ENCODE results near the gene NF2.

Gene NF2

DNA sequence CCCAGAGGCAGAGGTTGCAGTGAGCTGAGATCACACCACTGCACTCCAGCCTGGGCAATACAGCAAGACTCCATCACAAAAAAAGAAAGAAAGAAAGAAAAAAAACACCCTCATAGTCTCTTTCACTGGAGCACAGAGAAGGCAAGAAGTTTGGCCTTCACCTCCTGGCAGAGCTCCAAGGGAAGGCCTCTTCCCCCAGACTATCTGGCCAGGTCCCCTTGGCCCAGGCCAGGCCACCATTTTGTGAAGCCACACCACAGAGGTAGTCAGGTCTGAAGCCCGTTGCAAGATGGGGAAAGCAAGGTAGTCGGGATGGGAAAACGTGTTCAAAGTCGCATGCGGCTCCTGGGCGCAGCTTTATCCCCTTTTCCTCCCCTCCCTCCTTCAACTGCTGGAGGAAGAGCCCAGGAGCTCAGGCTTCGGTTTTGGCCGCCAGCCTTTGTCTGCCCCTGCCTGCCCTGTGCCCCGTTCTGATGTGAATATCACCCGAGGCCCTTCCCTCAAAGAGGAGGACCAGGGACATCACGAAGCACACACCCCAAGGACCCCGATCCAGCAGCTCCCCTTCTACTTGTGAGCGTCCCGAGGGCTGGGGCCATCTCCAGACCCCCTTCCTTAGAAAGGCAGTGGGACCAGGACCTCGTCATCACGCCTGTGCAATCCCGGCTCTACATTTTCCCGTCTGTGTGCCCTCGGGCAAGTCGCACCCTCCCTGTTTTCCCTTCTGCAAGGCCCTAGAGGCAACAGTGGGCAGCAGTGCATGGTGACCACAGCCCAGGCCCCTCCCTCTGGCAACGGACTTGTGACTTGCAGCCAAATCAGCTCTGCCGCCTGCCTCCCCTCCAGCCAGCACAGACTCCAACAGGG lies 134.1 kb downstream of the NF2 start:
- no peak overlapping the region for H3K4me3 ChIP-seq (ENCODE audit: low read depth, low read length)
- no peaks in the 10 kb centered on the region for H3K27me3 ChIP-seq (ENCODE audit: control insufficient read depth, insufficient read depth, low read length)
- H3K27ac ChIP-seq: no peak overlapping the region
- no peaks in the 10 kb centered on the region for H3K4me1 ChIP-seq
- no peak overlapping the region for H2AFZ ChIP-seq
- H3K9ac ChIP-seq: no peak overlapping the region
- H3K4me2 ChIP-seq (ENCODE audit: low read length): no peak overlapping the region
- H3K36me3 ChIP-seq (ENCODE audit: control insufficient read depth, insufficient read depth, low read length): no peaks in the 10 kb centered on the region
- TF ChIP-seq, protein P1, sequence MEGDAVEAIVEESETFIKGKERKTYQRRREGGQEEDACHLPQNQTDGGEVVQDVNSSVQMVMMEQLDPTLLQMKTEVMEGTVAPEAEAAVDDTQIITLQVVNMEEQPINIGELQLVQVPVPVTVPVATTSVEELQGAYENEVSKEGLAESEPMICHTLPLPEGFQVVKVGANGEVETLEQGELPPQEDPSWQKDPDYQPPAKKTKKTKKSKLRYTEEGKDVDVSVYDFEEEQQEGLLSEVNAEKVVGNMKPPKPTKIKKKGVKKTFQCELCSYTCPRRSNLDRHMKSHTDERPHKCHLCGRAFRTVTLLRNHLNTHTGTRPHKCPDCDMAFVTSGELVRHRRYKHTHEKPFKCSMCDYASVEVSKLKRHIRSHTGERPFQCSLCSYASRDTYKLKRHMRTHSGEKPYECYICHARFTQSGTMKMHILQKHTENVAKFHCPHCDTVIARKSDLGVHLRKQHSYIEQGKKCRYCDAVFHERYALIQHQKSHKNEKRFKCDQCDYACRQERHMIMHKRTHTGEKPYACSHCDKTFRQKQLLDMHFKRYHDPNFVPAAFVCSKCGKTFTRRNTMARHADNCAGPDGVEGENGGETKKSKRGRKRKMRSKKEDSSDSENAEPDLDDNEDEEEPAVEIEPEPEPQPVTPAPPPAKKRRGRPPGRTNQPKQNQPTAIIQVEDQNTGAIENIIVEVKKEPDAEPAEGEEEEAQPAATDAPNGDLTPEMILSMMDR (IDR thresholded peaks at IDR 0.05): no peak
- H3K9me3 ChIP-seq (ENCODE audit: control insufficient read depth, low read length): no peaks in the 10 kb centered on the region
- no peaks in the 10 kb centered on the region for H3K79me2 ChIP-seq

DNA sequence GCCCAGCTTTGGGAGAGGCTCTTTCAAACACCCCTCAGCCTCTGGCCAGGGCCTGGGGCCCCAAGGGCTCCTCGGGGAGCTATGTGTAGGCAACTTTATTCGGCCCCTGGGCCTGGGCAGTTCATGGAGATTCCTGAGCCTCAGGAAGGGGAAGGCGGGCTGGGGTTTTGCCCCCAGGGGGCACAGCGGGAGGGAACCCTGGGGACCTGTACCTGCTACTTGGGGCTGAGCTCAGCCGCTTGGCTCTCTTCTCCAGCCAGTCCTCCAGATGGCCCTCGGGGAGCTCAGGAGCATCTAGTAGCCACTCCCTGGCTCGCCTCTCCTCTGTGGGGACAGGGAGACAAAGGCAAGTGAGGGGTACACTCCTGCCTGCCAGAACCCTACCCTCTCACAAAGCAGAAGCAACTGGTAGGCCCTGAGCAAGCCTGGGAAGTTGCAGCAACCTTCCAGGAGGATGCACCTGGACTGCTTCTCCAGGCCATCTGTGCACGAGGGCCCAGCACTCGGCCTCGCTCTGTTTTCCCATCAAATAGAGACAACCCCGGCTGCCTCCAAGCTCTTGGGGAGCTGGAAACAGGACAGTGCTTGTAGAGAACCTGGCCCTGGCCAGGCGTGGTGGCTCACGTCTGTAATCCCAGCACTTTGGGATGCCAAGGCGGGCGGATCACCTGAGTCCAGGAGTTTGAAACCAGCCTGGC lies 134.8 kb downstream of the NF2 start:
- no peak overlapping the region for H3K27ac ChIP-seq
- H3K79me2 ChIP-seq: no peaks in the 10 kb centered on the region
- H3K9me3 ChIP-seq (ENCODE audit: control insufficient read depth, low read length): no peaks in the 10 kb centered on the region
- no peak overlapping the region for H3K9ac ChIP-seq
- H3K4me1 ChIP-seq: no peaks in the 10 kb centered on the region
- TF ChIP-seq, protein P1 (IDR thresholded peaks at IDR 0.05): no peak
- no peak overlapping the region for H3K4me3 ChIP-seq (ENCODE audit: low read depth, low read length)
- no peak overlapping the region for H3K4me2 ChIP-seq (ENCODE audit: low read length)
- no peaks in the 10 kb centered on the region for H3K27me3 ChIP-seq (ENCODE audit: control insufficient read depth, insufficient read depth, low read length)
- no peaks in the 10 kb centered on the region for H3K36me3 ChIP-seq (ENCODE audit: control insufficient read depth, insufficient read depth, low read length)
- H2AFZ ChIP-seq: no peak overlapping the region

DNA sequence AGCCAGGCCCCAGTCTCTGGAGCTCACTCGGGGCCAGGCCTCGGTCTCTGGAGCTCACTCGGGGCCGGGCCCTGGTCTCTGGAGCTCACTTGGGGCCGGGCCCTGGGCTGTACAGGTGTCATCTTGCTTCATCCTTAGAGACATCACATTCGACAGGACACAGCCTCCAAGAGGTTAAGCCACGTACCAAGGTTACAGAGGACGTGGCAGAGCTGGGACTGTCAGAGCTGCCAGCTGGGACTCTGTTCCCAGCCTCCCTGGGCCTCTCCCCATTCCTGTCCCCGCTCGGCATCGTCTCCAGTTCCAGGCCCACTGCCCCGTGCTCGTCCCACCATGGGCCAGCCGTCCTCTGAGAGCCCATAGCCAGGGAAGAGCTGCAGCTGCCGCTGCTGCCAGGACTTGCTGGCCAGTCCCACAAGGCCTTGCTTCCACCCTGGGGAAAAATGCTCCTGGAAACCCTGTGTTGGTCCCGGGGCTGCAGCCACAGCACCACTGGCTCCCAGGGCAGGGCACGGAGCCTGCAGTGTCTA lies 136.0 kb downstream of the NF2 start:
- no peak overlapping the region for H2AFZ ChIP-seq
- H3K4me3 ChIP-seq (ENCODE audit: low read depth, low read length): no peak overlapping the region
- no peaks in the 10 kb centered on the region for H3K79me2 ChIP-seq
- TF ChIP-seq, protein P1 (IDR thresholded peaks at IDR 0.05): no peak
- H3K4me2 ChIP-seq (ENCODE audit: low read length): no peak overlapping the region
- no peak overlapping the region for H3K27ac ChIP-seq
- no peaks in the 10 kb centered on the region for H3K27me3 ChIP-seq (ENCODE audit: control insufficient read depth, insufficient read depth, low read length)
- no peaks in the 10 kb centered on the region for H3K9me3 ChIP-seq (ENCODE audit: control insufficient read depth, low read length)
- no peaks in the 10 kb centered on the region for H3K36me3 ChIP-seq (ENCODE audit: control insufficient read depth, insufficient read depth, low read length)
- no peak overlapping the region for H3K9ac ChIP-seq
- H3K4me1 ChIP-seq: no peaks in the 10 kb centered on the region

DNA sequence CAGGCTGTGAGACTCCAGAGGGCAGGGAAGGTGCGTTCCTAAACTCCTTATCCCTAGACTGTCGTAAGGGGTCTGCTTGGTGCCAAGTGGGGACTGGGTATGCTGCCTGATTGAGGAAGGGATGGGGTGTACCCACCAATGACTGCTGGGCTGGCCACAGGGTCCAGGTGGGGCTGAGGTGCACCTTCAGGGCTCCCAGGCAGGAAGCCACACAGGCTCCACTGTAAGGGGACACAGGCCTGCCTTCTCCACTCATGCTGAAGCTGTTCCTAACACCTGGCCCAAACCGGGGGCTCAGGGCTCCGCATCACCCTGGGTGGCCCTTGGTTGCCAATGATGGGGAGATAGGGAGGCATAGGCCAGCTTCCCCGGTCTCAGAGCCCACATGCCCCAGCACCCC lies 136.8 kb downstream of the NF2 start:
- no peak overlapping the region for H3K4me3 ChIP-seq (ENCODE audit: low read depth, low read length)
- H3K27me3 ChIP-seq (ENCODE audit: control insufficient read depth, insufficient read depth, low read length): no peaks in the 10 kb centered on the region
- H3K4me1 ChIP-seq: no peaks in the 10 kb centered on the region
- no peaks in the 10 kb centered on the region for H3K9me3 ChIP-seq (ENCODE audit: control insufficient read depth, low read length)
- H3K27ac ChIP-seq: no peak overlapping the region
- no peak overlapping the region for H3K9ac ChIP-seq
- H3K4me2 ChIP-seq (ENCODE audit: low read length): no peak overlapping the region
- H2AFZ ChIP-seq: no peak overlapping the region
- H3K36me3 ChIP-seq (ENCODE audit: control insufficient read depth, insufficient read depth, low read length): no peaks in the 10 kb centered on the region
- TF ChIP-seq, protein P1 (IDR thresholded peaks at IDR 0.05): no peak
- no peaks in the 10 kb centered on the region for H3K79me2 ChIP-seq
